GM12878 (cell line): Measurements from ENCODE around the gene SPAG6. TPM values are rescaled to one million over a fixed set of nuclear protein-coding genes. Genes with fewer than 3 reads are reported as not detected.

Experiments used
- ATAC-seq: fragments of 200-7000 bp; cut with Tn5 transposase; 3 replicates; pipeline ENCODE4 v1.9.1; 2020; ENCODE audit warnings: mild to moderate bottlenecking, moderate library complexity
- BruUV-seq: library from RNA; stranded (reverse); fragments of 400-500 nt; replicated peaks from 2 replicates; lab custom pipeline; 2021; lab: Mats Ljungman, UMichigan
- CTCF ChIA-PET: fragments of 300-600 bp; sonication (Branson Sonifier 250); formaldehyde crosslinking; extraction: SDS; loops from one replicate; lab custom pipeline; 2021; ENCODE audit warnings: inconsistent platforms; lab: Yijun Ruan, JAX
- POLR2A ChIA-PET: fragments of 350-600 bp; formaldehyde crosslinking; extraction: SDS; loops from one replicate; lab custom pipeline; 2021; ENCODE audit warnings: inconsistent platforms; lab: Charles Lee
- RAD21 ChIA-PET: fragments of 300-600 bp; sonication (Branson Sonifier 250); formaldehyde crosslinking; loops from one replicate; lab custom pipeline; 2023; ENCODE audit warnings: antibody characterized with exemption; ENCODE audit not compliant: unreplicated experiment; lab: Charles Lee
- SMC1A ChIA-PET: fragments of 300-600 bp; sonication (Branson Sonifier 250); formaldehyde crosslinking; loops from one replicate; lab custom pipeline; 2023; ENCODE audit not compliant: unreplicated experiment, uncharacterized antibody; lab: Charles Lee
- DNase-seq: peaks from one replicate; pipeline ENCODE4 v3.0.0-alpha.2; 2011; ENCODE audit warnings: low read depth, low spot score
- FAIRE-seq: peaks from 3 replicates; lab custom pipeline; 2011; peaks lifted over from hg19 to GRCh38; lab: Jason Lieb, UNC
- H2AFZ ChIP-seq: 2 replicates; pipeline ENCODE4 v1.6.0; 2011; ENCODE audit warnings: low read depth, low read length, control low read depth; ENCODE audit not compliant: control insufficient read depth
- H3K27ac ChIP-seq: 2 replicates; pipeline ENCODE4 v1.5.1; 2011; ENCODE audit warnings: control low read depth; ENCODE audit not compliant: control insufficient read depth, insufficient read depth
- H3K27me3 ChIP-seq, 2 experiments: replicated peaks in 1 of 2; 2 replicates each; pipeline versions ENCODE4 v1.6.0 to v1.6.1; 2011; ENCODE audit warnings: low read length in 1 of 2; ENCODE audit not compliant: control insufficient read depth in 2 of 2, insufficient read depth in 2 of 2
- H3K36me3 ChIP-seq, 2 experiments: 2 replicates each; pipeline ENCODE4 v1.5.1; 2011; ENCODE audit warnings: low read length in 1 of 2; ENCODE audit not compliant: control insufficient read depth in 2 of 2, insufficient read depth in 2 of 2
- H3K4me1 ChIP-seq: 2 replicates; pipeline ENCODE4 v1.6.1; 2011; ENCODE audit warnings: mild to moderate bottlenecking, low read length, moderate library complexity, mixed read lengths; ENCODE audit not compliant: control insufficient read depth, insufficient read depth
- H3K4me2 ChIP-seq: 2 replicates; pipeline ENCODE4 v1.6.0; 2011; ENCODE audit warnings: control low read depth; ENCODE audit not compliant: control insufficient read depth, insufficient read depth
- H3K4me3 ChIP-seq: fragments of 200-600 bp; sonication (generic); 2 replicates; pipeline ENCODE4 v1.5.1; 2016
- H3K79me2 ChIP-seq: 2 replicates; pipeline ENCODE4 v1.6.0; 2011; ENCODE audit warnings: low read length; ENCODE audit not compliant: control insufficient read depth, insufficient read depth
- H3K9ac ChIP-seq: 2 replicates; pipeline ENCODE4 v1.8.0; 2011; ENCODE audit warnings: low read length, control low read depth, mixed read lengths; ENCODE audit not compliant: control insufficient read depth, insufficient read depth
- H3K9me3 ChIP-seq: replicated peaks from 3 replicates; pipeline ENCODE4 v1.5.1; 2011; ENCODE audit warnings: mild to moderate bottlenecking, low read length; ENCODE audit not compliant: control insufficient read depth, insufficient read depth
- H4K20me1 ChIP-seq: 2 replicates; pipeline ENCODE4 v1.6.0; 2011; ENCODE audit not compliant: control insufficient read depth, insufficient read depth
- ATF2 ChIP-seq: IDR thresholded peaks from 2 replicates; pipeline ENCODE4 v1.6.1; 2012; ENCODE audit warnings: low read length, inconsistent platforms
- BRCA1 ChIP-seq: IDR thresholded peaks from 2 replicates; pipeline ENCODE4 v1.6.1; 2011; ENCODE audit warnings: low read depth, low read length, improper control_type of control experiment
- MEF2A ChIP-seq: IDR thresholded peaks from 2 replicates; pipeline ENCODE4 v1.6.1; 2011; ENCODE audit warnings: low read depth, mild to moderate bottlenecking, low read length, moderate library complexity; ENCODE audit not compliant: insufficient read depth
- NKRF ChIP-seq: fragments of 450-650 bp; conservative IDR thresholded peaks from 2 replicates; pipeline ENCODE4 v1.6.1; 2017; ENCODE audit warnings: mild to moderate bottlenecking, moderate library complexity
- PBX3 ChIP-seq: IDR thresholded peaks from 2 replicates; pipeline ENCODE4 v1.6.1; 2011; ENCODE audit warnings: mild to moderate bottlenecking, low read depth, low read length, moderate library complexity; ENCODE audit not compliant: insufficient replicate concordance
- RAD51 ChIP-seq: fragments of 450-650 bp; IDR thresholded peaks from 2 replicates; pipeline ENCODE4 v1.6.1; 2016; ENCODE audit warnings: moderate library complexity, mild to moderate bottlenecking, inconsistent platforms
- TAF1 ChIP-seq: IDR thresholded peaks from 2 replicates; pipeline ENCODE4 v1.6.1; 2011; ENCODE audit warnings: mild to moderate bottlenecking, low read depth, low read length, borderline replicate concordance
- ZNF384 ChIP-seq: IDR thresholded peaks from 2 replicates; pipeline ENCODE4 v1.6.1; 2012; ENCODE audit warnings: low read depth, mild to moderate bottlenecking, low read length, improper control_type of control experiment, borderline replicate concordance
- WGBS: methylation state at CpG from one replicate; pipeline ENCODE4 v1.1.6; 2016; ENCODE audit warnings: low lambda C conversion rate; ENCODE audit not compliant: insufficient replicate concordance, insufficient coverage; ENCODE audit errors: missing lambda C conversion rate; 5-methylcytosine and 5-hydroxymethylcytosine counted together
- in situ Hi-C: fragments of 300-500 bp; cut with MboI; formaldehyde crosslinking; loops from 9 replicates; pipeline ENCODE4 v1.14.3; 2018; ENCODE audit warnings: mixed read lengths
- intact Hi-C: fragments of 100-400 bp; cut with micrococcal nuclease; formaldehyde crosslinking; loops from one replicate; pipeline ENCODE4 v1.14.2; 2022; ENCODE audit not compliant: unreplicated experiment
- polyA plus RNA-seq, 11 experiments: library from polyadenylated mRNA; depleted of rRNA in 4 of 11; unstranded in 6 of 11; stranded (reverse) in 5 of 11; fragments of >200 nt; fragmentation: Nextera tagmentation in 4 of 11; fragmentation: Illumina TruSeq in 1 of 11; extraction: Ambion mirVana in 4 of 11; extraction: Trizol in 1 of 11; gene quantifications; 1 replicate in 1 of 11; 2 replicates in 10 of 11; pipeline versions ENCODE4 v1.2.1 to v1.2.3, GENCODE V29; 2011 to 2016; ENCODE audit warnings: inconsistent platforms in 2 of 11, missing spikeins in 2 of 11, low read depth in 1 of 11
- total RNA-seq, 4 experiments: library from RNA; depleted of rRNA in 3 of 4; stranded (reverse); fragments of >200 nt in 3 of 4; fragmentation: Illumina TruSeq in 1 of 4; extraction: Trizol in 1 of 4; gene quantifications; 2 replicates each; pipeline versions ENCODE4 v1.2.1 to v1.2.3, GENCODE V29; 2013 to 2021

The SPAG6 gene
- total and polyA plus RNA-seq, 10 of the 15 experiments (the other 5 are each of a cell fraction or from before 2014, with no cell fraction given) = 0.13 to 0.99 (median 0.40) TPM; not detected in 1

GRCh38 chr10:22316286-22317075 lies 28.8 kb upstream of the SPAG6 start, which contains the start of gene COMMD3 (continued):
- TF ChIP-seq NKRF (peak; percentile 60), PBX3 (peak; percentile 49), ZNF384 (no peak), BRCA1 (no peak)

- peak; percentile 97 for FAIRE-seq
- intact Hi-C loops (loop anchor here (2.0 to 10.0 kb wide), 6 partner anchors 65 to 822 kb away; partner anchors contain the start of gene PIP4K2A), in situ Hi-C loops (loop anchor here (5.0 kb wide), 2 partner anchors 310 to 790 kb away; partner anchors contain the start of gene SKIDA1)
- no peaks in the 10 kb centered on the region; a peak in 1 of 4 replicates for H3K27me3 ChIP-seq
- no peaks in the 10 kb centered on the region for H4K20me1 ChIP-seq
- H2AFZ ChIP-seq = peak overlapping the region; percentile 96
- ATAC-seq = peak; percentile 59
- BruUV-seq = no TSS peak
- peaks cover 1% of the 10 kb centered on the region; the same call in 2 of the 3 replicates for H3K9me3 ChIP-seq
- under 1% methylated on average over 9 of the region's 9 CpGs for WGBS
- RAD21 ChIA-PET = interaction anchor here (0.7 to 2.7 kb wide), 7 partner anchors 8 to 323 kb away, joined by 3 to 16 read pairs (median 5); no protein-coding TSS in a partner anchor
- SMC1A ChIA-PET = interaction anchor here (0.7 to 2.7 kb wide), 7 partner anchors 22 to 325 kb away, joined by 3 to 9 read pairs (median 4); partner anchors contain the start of genes DNAJC1 and SPAG6
- peak overlapping the region; percentile 95 for H3K4me3 ChIP-seq
- POLR2A ChIA-PET = interaction anchor here (1.8 to 2.7 kb wide), 3 partner anchors 23 to 314 kb away, joined by 10 to 15 read pairs (median 11); partner anchors contain the start of gene DNAJC1
- TF ChIP-seq ATF2 = 0 out of 2 replicates have a peak, but pooled peaks have one; percentile 23
- TF ChIP-seq RAD51 = no peak
- peak; percentile 18; the same call in 1 of the 2 replicates for TF ChIP-seq TAF1
- TF ChIP-seq MEF2A = 0 out of 2 replicates have a peak, but pooled peaks have one; percentile 29
- 0 out of 2 replicates have a peak, but pooled peaks have one; percentile 5 for TF ChIP-seq NKRF
- peaks cover 18% of the 10 kb centered on the region for H3K4me1 ChIP-seq
- H3K36me3 ChIP-seq = no peaks in the 10 kb centered on the region; a peak in 1 of 4 replicates
- H3K4me2 ChIP-seq = peak overlapping the region; percentile 75
- H3K9ac ChIP-seq = peak overlapping the region; percentile 83
- CTCF ChIA-PET = interaction anchor here (0.6 to 1.3 kb wide), 4 partner anchors 23 to 677 kb away, joined by 3 to 4 read pairs (median 3); no protein-coding TSS in a partner anchor
- H3K79me2 ChIP-seq = peaks cover 15% of the 10 kb centered on the region
- DNase-seq = peak; percentile 32
- peak overlapping the region; percentile 89 for H3K27ac ChIP-seq
These were observed 28.3 kb upstream of the SPAG6 start for GRCh38 chr10:22317076-22317370.
